ENCODE data around the gene BAIAP3. TPM values are rescaled to one million over a fixed set of nuclear protein-coding genes. Genes with fewer than 3 reads are reported as not detected.

BAIAP3 gene
- total RNA-seq, 4 donors from 2014 or later = 0.59 to 5.5 (median 3.5) TPM

DNA sequence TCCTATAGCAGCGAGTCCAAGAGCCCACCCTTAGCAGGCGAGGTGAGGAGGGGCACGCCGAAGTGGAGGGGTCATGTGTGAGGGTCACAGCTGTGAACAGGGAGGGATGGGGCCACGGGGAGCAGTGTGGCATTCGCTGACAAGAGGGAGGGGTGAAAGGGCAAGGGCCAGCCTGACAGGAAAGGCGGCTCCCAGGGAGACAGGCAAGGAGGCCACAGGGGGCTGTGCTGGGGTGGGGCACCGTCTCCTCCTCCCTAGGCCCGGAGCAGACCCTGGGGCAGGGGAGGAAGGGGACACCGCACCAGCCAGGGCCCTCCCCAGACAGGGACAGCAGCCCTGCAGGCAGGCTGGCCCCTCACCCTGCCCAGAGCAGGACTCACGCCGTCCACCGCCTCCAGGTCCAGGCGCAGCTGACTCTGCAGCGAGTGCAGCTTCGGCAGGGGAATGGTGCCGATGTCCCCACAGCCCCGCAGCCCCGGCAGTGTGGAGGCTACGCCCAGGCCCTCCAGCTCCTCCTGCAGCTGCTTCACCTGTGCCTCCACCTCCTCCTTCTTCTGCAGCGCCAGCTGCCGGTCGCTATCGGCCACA, 33.4 kb downstream of the BAIAP3 start:
- H3K4me3 ChIP-seq = no peak overlapping the region
- H3K36me3 ChIP-seq = no peaks in the 10 kb centered on the region
- no peaks in the 10 kb centered on the region for H3K27me3 ChIP-seq
- H3K27ac ChIP-seq = no peak overlapping the region
- intact Hi-C loops (cut with DNase I; ENCODE audit: low total_unique reads) = no loop called here
- no peaks in the 10 kb centered on the region for H3K4me1 ChIP-seq
- no peak for DNase-seq
- TF ChIP-seq, protein P1, sequence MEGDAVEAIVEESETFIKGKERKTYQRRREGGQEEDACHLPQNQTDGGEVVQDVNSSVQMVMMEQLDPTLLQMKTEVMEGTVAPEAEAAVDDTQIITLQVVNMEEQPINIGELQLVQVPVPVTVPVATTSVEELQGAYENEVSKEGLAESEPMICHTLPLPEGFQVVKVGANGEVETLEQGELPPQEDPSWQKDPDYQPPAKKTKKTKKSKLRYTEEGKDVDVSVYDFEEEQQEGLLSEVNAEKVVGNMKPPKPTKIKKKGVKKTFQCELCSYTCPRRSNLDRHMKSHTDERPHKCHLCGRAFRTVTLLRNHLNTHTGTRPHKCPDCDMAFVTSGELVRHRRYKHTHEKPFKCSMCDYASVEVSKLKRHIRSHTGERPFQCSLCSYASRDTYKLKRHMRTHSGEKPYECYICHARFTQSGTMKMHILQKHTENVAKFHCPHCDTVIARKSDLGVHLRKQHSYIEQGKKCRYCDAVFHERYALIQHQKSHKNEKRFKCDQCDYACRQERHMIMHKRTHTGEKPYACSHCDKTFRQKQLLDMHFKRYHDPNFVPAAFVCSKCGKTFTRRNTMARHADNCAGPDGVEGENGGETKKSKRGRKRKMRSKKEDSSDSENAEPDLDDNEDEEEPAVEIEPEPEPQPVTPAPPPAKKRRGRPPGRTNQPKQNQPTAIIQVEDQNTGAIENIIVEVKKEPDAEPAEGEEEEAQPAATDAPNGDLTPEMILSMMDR (IDR thresholded peaks at IDR 0.05) = no peak
- TF ChIP-seq POLR2A (IDR thresholded peaks at IDR 0.05) = no peak
- H3K9me3 ChIP-seq = no peaks in the 10 kb centered on the region

DNA sequence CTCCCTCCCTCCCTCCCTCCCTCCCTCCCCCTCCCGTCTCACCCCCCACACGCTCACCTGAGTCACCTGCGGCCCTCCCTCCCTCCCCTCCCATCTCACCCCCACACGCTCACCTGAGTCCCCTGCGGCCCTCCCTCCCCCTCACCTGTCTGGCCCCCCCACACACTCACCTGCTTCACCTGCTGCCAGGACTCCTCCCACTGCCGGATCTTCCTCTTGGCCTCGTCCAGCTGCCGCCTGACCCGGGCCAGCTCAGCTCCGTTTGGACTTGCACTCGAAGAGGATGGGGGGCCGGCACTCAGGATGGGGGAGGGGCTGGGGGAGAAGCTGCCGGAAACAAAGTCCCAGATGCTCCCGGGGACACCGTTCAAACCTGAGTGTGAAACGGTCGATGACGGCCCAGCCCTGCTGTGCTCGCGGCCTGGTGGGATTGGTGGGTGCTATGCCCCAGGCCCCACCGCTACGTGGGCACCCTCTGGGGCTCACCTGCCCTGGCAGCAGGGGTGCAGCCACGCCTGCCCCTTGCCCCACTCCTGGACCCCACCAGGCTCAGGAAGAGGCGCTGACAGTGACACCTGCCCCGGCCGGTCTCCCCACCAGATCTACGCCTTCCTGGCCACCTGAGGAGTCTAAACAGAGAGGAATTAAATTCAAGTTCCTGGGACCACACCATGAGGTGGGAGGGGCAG, 34.2 kb downstream of the BAIAP3 start:
- intact Hi-C loops (cut with DNase I; ENCODE audit: low total_unique reads) = no loop called here
- Histone ChIP-seq H3K9me3 (no peaks in the 10 kb centered on the region), H3K36me3 (no peaks in the 10 kb centered on the region), H3K4me1 (no peaks in the 10 kb centered on the region), H3K27ac (no peak overlapping the region), H3K4me3 (no peak overlapping the region), H3K27me3 (no peaks in the 10 kb centered on the region)
- no peak for DNase-seq
- TF ChIP-seq, protein P1 (IDR thresholded peaks at IDR 0.05) = no peak
- TF ChIP-seq POLR2A (IDR thresholded peaks at IDR 0.05) = no peak

DNA sequence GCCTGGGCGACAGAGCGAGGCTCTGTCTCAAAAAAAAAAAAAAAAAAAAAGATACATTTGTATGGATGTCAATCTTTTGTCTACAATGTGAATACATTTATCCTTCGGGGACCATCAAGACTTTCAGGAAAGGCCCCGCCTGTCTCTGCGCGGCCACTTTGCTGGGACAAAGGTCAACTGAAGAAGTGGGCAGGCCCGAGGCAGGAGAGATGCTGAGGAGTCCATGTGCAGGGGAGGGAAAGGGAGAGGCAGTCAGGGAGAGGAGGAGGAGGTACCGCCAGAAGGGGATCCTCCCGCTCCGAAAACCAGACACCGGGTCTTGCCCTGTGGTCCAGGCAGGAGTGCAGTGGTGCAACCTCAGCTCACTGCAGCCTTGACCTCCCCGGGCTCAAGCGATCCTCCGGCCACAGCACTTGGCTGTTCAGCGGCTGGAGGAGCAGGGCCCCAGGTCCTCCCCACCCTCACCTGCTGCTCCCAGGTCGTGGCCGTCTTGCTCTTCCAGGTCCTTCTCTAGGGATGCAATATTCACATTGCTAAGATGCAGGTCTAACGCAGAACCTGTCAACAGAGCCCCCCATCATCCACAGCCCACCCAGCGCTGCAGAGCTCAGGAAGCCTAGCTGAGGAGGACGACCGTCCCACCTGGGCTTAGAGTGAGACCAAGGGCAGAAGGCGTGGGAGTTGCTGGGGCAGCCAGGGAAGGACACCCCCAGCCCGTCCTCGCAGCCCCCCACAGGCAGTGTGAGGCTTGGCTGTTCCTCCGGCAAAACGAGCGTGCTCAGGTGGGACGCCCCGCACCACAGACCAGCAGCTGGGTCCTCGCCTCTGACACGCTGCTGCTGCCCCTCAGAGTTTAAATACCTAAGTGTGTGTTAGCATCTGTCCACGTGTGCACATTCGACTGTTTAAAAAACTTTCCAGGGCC, 37.9 kb downstream of the BAIAP3 start:
- H3K36me3 ChIP-seq = no peaks in the 10 kb centered on the region

DNA sequence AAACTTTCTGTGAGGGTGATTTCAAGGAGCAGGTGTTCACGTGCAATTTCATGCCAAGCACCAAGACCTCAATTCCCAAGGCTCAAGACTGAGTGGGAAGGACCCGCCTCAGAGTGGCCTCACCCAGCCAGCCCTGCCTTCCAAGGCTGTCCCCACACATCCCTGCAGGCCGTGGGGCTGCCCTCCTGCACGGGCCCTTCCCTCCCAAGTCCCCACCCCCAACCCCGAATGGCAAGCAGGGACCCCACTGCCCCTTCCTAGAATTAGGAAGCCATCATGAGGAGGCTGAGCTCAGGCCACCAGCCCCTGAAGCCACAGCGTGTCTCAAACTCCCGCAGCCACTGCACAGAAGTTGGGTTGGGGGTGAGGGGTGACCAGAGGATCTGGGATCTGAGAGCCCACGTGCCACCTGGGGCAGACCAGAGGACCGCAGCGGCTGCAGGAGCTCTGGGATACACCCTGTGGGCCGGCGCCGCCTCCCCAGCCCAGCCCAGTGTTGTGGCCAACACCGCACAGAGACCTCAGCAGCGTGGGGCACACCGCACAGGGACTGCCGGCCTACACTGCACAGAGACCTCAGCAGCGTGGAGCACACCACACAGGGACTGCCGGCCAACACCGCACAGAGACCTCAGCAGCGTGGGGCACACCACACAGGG, 39.0 kb downstream of the BAIAP3 start:
- intact Hi-C loops (cut with DNase I; ENCODE audit: low total_unique reads) = no loop called here
- H3K36me3 ChIP-seq = no peaks in the 10 kb centered on the region
- TF ChIP-seq, protein P1 (IDR thresholded peaks at IDR 0.05) = no peak
- TF ChIP-seq POLR2A (IDR thresholded peaks at IDR 0.05) = no peak

More for the DNA sequence above, 37.9 kb downstream of the BAIAP3 start:
- TF ChIP-seq, protein P1 (IDR thresholded peaks at IDR 0.05) = no peak
- TF ChIP-seq POLR2A (IDR thresholded peaks at IDR 0.05) = no peak
- no peak for DNase-seq
- Histone ChIP-seq H3K27ac (no peak overlapping the region), H3K4me1 (no peaks in the 10 kb centered on the region), H3K4me3 (no peak overlapping the region), H3K27me3 (no peaks in the 10 kb centered on the region), H3K9me3 (no peaks in the 10 kb centered on the region)
- intact Hi-C loops (cut with DNase I; ENCODE audit: low total_unique reads) = no loop called here

More for the DNA sequence above, 39.0 kb downstream of the BAIAP3 start:
- Histone ChIP-seq H3K27me3 (no peaks in the 10 kb centered on the region), H3K9me3 (no peaks in the 10 kb centered on the region), H3K27ac (no peak overlapping the region), H3K4me1 (no peaks in the 10 kb centered on the region), H3K4me3 (no peak overlapping the region)
- no peak for DNase-seq
